ENCODE measurements around the gene HS6ST2.

DNA sequence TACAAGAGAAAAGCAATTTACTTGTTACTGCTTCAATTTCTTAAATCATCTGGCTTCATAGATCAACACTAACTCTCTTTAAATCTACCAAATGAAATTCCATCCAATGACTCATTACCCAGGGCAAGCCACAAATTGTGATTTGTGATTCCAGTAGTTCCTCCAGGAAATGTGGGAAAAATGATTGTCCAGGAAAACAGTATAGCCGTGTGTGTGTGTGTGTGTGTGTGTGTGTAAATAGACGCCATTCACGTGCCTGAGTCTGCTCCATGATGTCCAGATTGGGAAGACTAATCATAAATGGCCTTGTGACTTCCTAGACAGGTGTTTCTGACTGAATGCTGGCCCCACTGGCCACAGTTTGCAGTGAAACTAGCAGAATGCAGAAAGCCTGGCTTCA, 121.3 kb downstream of the HS6ST2 start:
- TF ChIP-seq CTCF (IDR thresholded peaks at IDR 0.05; ENCODE audit: low read depth, low read length, poor library complexity, severe bottlenecking) (no peak), EZH2phosphoT487 (IDR thresholded peaks at IDR 0.05; ENCODE audit: borderline replicate concordance, low read length) (no peak)

Data from DOHH2 (cell line).